Measurements from ENCODE around the gene PRKN.

- TF ChIP-seq CTCF (IDR thresholded peaks at IDR 0.05; ENCODE audit: insufficient read depth, low read depth, low read length), result no peak
- no peak for TF ChIP-seq EZH2 (IDR thresholded peaks at IDR 0.05; ENCODE audit: insufficient read depth, low read length)
Measured at GRCh38 chr6:162708971-162709370, 18.6 kb downstream of the PRKN start.
